Measurements from ENCODE around the gene JPH2.

Gene JPH2

GRCh38 chr20:44075950-44076232, 111.1 kb downstream of the JPH2 start:
- no peak for DNase-seq (ENCODE audit: low read depth in 3 of 3)

DNA sequence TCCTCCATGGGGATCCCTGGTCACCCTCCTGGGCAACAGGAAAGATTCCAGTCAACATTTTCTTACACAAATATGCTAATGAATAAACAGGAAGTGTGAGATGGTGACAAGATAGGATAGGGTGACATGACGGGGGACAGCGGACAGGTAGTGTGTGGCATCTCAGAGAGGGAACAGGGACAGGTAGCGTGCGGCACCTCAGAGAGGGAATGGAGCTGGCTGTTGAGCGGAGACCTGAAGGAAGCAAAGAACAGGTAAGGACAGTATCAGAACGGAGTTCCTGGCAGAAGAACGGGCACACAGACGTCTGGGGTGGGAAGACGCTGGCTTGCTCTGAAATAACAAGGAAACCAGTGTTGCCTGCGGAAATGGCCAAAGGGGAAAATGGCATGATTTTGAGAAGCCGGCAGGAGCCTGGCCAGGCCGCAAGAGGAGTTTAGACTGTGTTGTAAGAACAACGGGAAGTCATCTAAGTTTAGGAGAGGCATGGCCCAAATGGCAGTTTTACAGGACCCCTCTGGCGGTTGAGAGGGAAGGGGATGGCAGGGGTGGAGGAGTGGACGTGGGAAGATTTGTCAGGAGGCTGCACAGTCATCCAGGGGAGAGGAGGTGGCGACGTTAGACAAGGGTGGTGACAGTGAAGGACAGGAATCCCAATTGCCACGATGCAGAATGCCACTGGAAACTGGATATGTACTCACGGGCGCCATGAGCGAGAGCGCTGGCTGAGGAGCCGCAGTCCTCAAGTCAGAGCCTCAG, 111.6 kb downstream of the JPH2 start:
- no peak for DNase-seq (ENCODE audit: low read depth in 3 of 3)

GRCh38 chr20:44074252-44075151, 112.5 kb downstream of the JPH2 start:
- DNase-seq (ENCODE audit: low read depth in 3 of 3), result no peak

GRCh38 chr20:44073675-44074071, 113.3 kb downstream of the JPH2 start:
- DNase-seq (ENCODE audit: low read depth in 3 of 3), result no peak

DNA sequence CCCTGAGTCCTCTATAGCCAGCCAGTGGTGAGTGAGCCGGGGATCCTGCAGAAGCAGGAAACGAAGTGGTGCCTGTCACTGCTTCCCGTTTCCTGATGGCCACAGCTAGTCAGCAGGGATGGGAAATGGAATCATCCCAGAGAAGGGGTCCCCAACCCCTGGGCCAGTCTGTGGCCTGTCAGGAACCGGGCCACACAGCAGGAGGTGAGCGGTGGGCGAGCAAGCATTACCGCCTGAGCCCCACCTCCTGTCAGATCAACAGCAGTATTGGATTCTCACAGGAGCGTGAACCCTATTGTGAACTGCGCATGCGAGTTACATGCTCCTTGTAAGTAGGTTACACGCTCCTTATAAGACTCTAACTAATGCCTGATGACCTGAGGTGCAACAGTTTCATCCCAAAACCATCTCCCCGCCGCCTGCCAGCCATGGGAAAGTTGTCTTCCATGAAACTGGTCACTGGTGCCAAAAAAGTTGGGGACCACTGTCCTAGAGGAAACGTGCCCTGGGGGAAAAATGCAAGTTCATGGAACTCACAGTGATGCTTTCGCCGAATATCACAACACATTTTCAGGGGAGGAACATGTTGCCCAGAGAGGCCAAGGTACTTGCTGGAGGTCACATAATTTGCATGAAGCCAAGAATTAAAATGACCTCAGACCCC, 113.8 kb downstream of the JPH2 start:
- DNase-seq (ENCODE audit: low read depth in 3 of 3), result no peak

DNA sequence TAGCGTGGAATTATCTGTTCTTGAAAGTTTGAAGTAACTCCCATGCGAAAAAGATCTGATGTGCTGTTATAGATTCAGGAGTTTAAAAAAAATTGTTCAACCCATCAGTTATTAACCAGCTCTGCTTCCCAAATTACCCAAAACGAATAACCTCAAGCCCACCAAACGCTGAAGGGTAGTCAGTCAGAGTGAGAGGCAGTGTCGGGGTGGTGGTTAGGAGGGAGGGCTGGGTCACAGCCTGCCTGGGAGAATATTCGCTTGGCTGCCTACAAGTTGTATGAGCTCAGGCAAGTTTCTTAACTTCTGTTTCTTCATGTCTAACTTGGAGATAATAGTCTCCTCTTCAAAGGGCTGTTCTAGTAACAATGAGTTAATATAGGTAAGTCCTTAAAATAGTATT, 114.6 kb downstream of the JPH2 start:
- DNase-seq (ENCODE audit: low read depth in 3 of 3), result no peak

DNA sequence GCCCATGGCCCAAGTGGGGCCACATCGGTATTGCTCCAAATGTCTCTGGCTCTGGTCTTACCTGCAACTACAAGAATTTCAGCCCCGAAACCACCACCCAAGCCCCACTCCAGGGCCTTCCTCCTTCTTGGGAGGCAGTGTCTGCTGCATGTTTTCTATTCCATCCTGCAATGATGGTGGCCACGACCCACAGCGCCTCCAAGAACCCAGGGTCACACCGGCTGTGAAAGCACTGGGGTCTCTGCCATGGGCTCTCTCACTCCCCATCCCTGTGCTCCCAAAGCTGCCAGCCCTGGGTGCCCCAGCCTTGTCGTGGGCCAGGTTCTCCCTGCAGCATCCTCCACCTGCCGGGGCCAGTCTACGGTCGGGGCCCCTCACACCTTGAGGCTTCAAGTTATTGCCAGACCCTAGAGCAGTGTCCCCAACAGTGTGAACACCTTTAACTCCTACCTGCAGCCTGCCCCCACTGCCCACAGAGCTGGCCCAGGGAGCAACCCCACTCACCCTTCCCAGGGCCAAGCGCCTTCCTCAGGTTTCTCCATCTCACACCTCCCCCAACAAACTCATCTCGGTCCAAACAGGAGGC, 115.4 kb downstream of the JPH2 start:
- no peak for DNase-seq (ENCODE audit: low read depth in 3 of 3)

- no peak for DNase-seq (ENCODE audit: low read depth in 3 of 3)
These were observed 115.9 kb downstream of the JPH2 start for GRCh38 chr20:44071057-44071456.

GRCh38 chr20:44070139-44070900, 116.7 kb downstream of the JPH2 start:
- no peak for DNase-seq (ENCODE audit: low read depth in 3 of 3)

- peak in 1 of 3 experiments; percentile 29 for DNase-seq (ENCODE audit: low read depth in 3 of 3)
These were observed 117.6 kb downstream of the JPH2 start for GRCh38 chr20:44069203-44070011.

- DNase-seq (ENCODE audit: low read depth in 3 of 3), result no peak
These were observed 118.4 kb downstream of the JPH2 start for GRCh38 chr20:44068316-44069201.

GRCh38 chr20:44067650-44068081, 119.3 kb downstream of the JPH2 start:
- no peak for DNase-seq (ENCODE audit: low read depth in 3 of 3)

DNA sequence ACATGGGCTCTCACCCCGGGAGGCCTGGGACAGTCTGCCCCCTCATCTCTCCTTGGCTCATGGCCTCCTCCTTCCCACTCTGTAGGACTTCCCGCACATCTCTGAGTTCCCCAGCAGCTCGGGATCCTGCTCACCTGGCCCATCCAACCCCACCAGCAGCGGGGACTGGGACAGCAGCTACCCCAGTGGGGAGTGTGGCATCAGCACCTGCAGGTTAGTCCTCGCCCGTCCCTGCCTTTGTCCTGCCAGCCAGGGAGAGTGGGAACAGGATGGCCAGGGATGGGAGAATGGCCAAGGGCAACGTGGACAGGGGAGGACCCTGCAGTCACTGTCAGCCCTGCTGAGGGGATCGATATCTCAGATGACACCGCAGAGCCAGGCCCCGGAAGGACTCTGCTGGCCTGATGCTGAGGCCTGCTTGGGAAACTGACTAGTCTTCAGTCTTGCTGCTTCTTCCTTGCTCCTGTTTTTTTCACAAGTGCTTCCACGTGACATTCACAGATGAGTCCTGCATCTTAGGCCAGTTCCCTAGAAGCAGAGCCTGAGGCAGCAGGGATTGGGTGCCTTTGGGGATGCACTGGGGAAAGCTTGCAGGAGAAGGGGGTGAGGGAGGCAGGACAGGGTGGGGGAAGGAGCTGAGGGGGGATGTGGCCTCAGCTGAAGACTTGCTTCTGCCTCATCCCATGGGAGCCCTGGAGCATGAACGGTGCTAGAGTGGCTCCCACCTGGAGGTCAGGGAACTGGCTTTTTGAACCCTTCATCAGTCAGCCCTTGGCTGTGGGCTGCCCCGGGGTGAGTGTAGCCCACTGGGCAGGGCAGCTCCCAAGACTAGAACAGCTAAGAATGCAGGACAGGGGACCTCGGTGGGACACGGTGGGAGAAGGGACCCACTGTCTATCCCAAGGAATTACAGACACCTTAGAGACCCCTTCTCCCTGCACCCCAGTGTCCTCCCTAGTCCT, 120.1 kb downstream of the JPH2 start:
- DNase-seq (ENCODE audit: low read depth in 3 of 3), result no peak

DNA sequence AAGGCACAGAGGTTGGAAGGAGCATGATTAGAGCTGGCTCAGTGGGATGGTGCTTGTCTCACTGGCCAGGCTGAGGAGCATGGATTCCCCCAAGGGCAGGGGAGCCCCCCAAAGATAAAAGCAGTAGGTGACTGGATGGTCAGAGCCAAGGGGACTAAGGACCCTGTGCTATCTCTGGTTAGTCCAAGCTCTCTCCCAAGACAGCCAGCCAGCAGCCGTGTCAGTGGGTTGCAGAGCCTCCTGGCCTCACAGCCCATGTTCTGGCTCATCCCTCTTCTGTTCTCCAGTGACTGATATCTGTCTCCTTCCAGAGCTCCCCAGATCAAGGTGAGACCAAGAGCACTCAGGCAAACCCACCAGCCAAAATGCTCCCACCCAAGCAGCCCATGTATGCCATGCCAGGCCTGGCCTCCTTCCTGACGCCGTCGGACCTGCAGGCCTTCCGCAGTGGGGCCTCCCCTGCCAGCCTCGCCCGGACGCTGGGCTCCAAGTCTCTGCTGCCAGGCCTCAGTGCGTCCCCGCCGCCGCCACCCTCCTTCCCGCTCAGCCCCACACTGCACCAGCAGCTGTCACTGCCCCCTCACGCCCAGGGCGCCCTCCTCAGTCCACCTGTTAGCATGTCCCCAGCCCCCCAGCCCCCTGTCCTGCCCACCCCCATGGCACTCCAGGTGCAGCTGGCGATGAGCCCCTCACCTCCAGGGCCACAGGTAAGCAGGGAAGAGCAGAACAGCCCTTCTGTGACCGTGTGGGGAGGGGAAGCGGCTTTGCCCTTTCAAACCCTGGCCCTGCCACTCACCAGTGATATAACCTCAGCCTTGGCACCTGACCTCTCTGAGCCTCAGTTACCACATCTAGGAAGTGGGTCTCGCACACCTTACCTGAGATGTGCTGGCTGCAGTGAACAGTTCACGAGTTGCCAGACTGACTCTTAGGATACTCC, 121.3 kb downstream of the JPH2 start:
- no peak for DNase-seq (ENCODE audit: low read depth in 3 of 3)

DNA sequence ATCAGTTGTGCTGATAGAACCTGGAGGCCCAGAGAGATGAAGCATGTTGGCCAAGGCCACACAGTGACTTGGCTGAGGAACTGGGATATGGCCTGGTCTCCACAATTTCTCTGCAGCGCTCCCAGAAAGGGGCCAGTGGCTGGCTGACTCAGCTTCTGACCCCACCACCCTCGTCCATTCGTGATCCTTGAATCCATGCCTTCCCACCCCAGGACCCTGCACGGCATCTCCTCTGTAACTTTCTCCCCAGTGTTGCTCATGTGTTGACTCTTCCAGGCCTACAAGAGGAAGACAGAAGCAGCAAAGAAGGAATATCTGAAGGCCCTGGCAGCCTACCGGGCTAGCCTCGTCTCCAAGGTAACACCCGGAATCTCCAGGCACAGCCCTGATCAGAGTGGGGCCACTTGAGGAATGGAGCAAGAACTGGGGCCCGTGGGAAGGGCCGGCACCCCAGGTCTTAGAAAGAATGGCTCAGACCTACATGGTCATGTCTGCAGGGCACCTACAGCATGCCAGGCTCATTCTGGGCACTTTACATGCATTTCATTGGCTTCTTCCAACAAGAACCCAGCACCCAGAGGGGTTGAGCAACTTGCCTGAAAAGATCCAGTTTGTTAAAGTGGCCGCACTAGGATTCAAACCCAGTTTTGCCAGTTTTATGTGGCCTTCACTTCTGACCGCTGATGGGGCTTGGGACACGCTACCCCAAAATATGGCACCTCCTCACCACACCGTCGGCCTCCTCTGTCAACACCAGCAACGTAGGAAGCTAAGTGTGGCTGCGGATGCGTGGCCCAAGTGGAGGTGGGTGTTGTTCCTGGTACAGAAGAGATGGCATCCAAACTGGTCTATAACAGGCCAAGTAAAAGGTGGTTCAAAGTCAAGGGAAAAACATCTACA, 122.2 kb downstream of the JPH2 start:
- no peak for DNase-seq (ENCODE audit: low read depth in 3 of 3)
